Tibial nerve (tissue), 4 donors: ENCODE results near the gene CD34. TPM values are rescaled to one million over a fixed set of nuclear protein-coding genes. Genes with fewer than 3 reads are reported as not detected.

ENCODE experiments used
- DNase-seq, 2 donors: peaks; one replicate each; pipeline ENCODE4 v3.0.0-alpha.2; 2019; ENCODE audit warnings: low spot score in 2 of 2
- H3K27ac ChIP-seq, 4 donors: fragments of 200-600 bp; sonication (generic) in 3 of 4; one replicate each; pipeline ENCODE4 v1.5.1; 2017 to 2019; ENCODE audit warnings: mild to moderate bottlenecking in 1 of 4
- H3K27me3 ChIP-seq, 2 donors: fragments of 200-600 bp; sonication (generic) in 1 of 2; one replicate each; pipeline versions ENCODE4 v1.5.1 to v1.6.0; 2017 to 2019
- H3K36me3 ChIP-seq, 3 donors: fragments of 200-600 bp; sonication (generic); one replicate each; pipeline ENCODE4 v1.5.1; 2018 to 2019
- H3K4me1 ChIP-seq, 4 donors: fragments of 200-600 bp; sonication (generic) in 3 of 4; one replicate each; pipeline ENCODE4 v1.5.1; 2017 to 2019
- H3K4me3 ChIP-seq, 4 donors: fragments of 200-600 bp; sonication (generic) in 3 of 4; one replicate each; pipeline ENCODE4 v1.5.1; 2017 to 2019; ENCODE audit warnings: mild to moderate bottlenecking in 1 of 4, moderate library complexity in 1 of 4
- H3K9me3 ChIP-seq, 4 donors: fragments of 200-600 bp; sonication (generic) in 3 of 4; one replicate each; pipeline ENCODE4 v1.5.1; 2017 to 2019
- EP300 ChIP-seq, 2 donors: sonication (generic); formaldehyde crosslinking; IDR thresholded peaks; one replicate each; pipeline ENCODE4 v1.6.1; 2017; ENCODE audit warnings: antibody characterized with exemption in 2 of 2, mild to moderate bottlenecking in 1 of 2
- POLR2A ChIP-seq, 2 donors: fragments of 450-650 bp; IDR thresholded peaks; one replicate each; pipeline ENCODE4 v1.6.1; 2017; ENCODE audit warnings: antibody characterized with exemption in 2 of 2, mild to moderate bottlenecking in 2 of 2, moderate library complexity in 2 of 2
- WGBS, 2 donors: methylation state at CpG; one replicate each; pipeline ENCODE4 v1.1.5; 2018; 5-methylcytosine and 5-hydroxymethylcytosine counted together
- total RNA-seq, 4 donors: library from RNA; depleted of rRNA; stranded (reverse); fragments of >200 nt; gene quantifications; one replicate each; pipeline ENCODE4 v1.1.0, GENCODE V29; 2016
- TF ChIP-seq, protein P1 (sequence below), 5 experiments: fragments of 200-600 bp in 3 of 5; fragments of 450-650 bp in 2 of 5; sonication (generic) in 3 of 5; IDR thresholded peaks; one replicate each; pipeline ENCODE4 v1.5.1; 2016 to 2019; ENCODE audit warnings: antibody characterized with exemption in 5 of 5, mild to moderate bottlenecking in 3 of 5, moderate library complexity in 2 of 5

CD34 gene
- total RNA-seq, 4 donors from 2014 or later: 38.5 to 73.7 (median 55.3) TPM

DNA sequence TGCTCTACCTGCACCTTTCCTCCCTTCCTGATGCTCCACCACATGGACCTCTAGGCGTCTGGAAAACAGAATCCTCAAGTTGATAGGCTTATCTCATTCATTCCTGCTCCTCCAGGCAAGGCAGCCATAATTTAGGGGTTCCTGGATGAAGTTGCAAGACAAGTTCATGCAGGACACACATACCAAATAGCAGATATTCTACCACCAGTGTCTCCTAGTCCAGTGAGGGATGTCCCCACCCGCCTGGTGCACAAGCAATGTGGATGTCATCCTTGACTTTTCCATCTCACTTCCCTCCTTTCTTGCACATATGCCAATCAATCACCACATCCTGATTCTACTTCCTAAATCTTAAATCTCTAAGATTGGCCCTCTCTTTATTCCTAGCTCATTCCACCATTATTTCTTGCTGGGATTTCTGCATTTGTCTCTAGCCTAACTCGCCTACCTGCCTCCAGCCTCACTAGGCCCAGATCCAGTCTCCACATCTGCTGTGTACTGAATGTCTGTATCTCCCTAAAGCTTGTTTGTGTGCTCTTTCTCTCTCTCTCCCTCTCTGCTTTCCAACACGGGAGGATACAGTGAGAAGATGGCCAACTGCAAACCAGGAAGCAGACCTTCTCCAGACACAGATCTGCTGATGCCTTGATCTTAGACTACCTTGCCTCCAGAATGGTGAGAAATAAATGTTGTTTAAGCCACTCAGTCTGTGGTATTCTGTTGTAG lies 40.5 kb downstream of the CD34 start:
- no peak for TF ChIP-seq POLR2A (IDR thresholded peaks at IDR 0.05)
- no peak for TF ChIP-seq EP300 (IDR thresholded peaks at IDR 0.05)
- TF ChIP-seq, protein P1, sequence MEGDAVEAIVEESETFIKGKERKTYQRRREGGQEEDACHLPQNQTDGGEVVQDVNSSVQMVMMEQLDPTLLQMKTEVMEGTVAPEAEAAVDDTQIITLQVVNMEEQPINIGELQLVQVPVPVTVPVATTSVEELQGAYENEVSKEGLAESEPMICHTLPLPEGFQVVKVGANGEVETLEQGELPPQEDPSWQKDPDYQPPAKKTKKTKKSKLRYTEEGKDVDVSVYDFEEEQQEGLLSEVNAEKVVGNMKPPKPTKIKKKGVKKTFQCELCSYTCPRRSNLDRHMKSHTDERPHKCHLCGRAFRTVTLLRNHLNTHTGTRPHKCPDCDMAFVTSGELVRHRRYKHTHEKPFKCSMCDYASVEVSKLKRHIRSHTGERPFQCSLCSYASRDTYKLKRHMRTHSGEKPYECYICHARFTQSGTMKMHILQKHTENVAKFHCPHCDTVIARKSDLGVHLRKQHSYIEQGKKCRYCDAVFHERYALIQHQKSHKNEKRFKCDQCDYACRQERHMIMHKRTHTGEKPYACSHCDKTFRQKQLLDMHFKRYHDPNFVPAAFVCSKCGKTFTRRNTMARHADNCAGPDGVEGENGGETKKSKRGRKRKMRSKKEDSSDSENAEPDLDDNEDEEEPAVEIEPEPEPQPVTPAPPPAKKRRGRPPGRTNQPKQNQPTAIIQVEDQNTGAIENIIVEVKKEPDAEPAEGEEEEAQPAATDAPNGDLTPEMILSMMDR (IDR thresholded peaks at IDR 0.05): no peak
- no peak for DNase-seq
- Histone ChIP-seq H3K27me3 (no peaks in the 10 kb centered on the region), H3K4me3 (no peak overlapping the region), H3K4me1 (peaks cover 0 to 74% (median 51%) of the 10 kb centered on the region in 4 donors), H3K9me3 (no peaks in the 10 kb centered on the region), H3K36me3 (peaks cover 0 to 7% (median 0%) of the 10 kb centered on the region in 3 donors), H3K27ac (peak overlapping the region in 3 of 4 donors; percentile 97 to 99 (median 97))
- WGBS, 2 donors: 72 to 77% methylated on average over 4 of the region's 4 CpGs

GRCh38 chr1:207869859-207870258 lies 41.1 kb downstream of the CD34 start:
- WGBS, 2 donors: 91 to 95% methylated on average over 6 of the region's 6 CpGs
- TF ChIP-seq EP300 (IDR thresholded peaks at IDR 0.05): no peak
- TF ChIP-seq, protein P1 (IDR thresholded peaks at IDR 0.05): no peak
- no peak for TF ChIP-seq POLR2A (IDR thresholded peaks at IDR 0.05)
- peaks cover 0 to 11% (median 0%) of the 10 kb centered on the region in 3 donors for H3K36me3 ChIP-seq
- H3K9me3 ChIP-seq: no peaks in the 10 kb centered on the region
- H3K27me3 ChIP-seq: no peaks in the 10 kb centered on the region
- no peak overlapping the region for H3K4me3 ChIP-seq
- H3K27ac ChIP-seq: peak overlapping the region; percentile 94 to 99 (median 97)
- H3K4me1 ChIP-seq: peaks cover 0 to 77% (median 53%) of the 10 kb centered on the region in 4 donors
- no peak for DNase-seq

- TF ChIP-seq POLR2A (IDR thresholded peaks at IDR 0.05): peak; percentile 85 to 89
- peak in 1 of 2 donors; percentile 31 for TF ChIP-seq EP300 (IDR thresholded peaks at IDR 0.05)
- TF ChIP-seq, protein P1 (IDR thresholded peaks at IDR 0.05): peak; percentile 84 to 99 (median 97)
- DNase-seq: peak; percentile 65 to 69
- Histone ChIP-seq H3K27me3 (no peaks in the 10 kb centered on the region), H3K36me3 (peaks cover 0 to 16% (median 0%) of the 10 kb centered on the region in 3 donors), H3K4me3 (peak overlapping the region; percentile 71 to 98 (median 84)), H3K27ac (peak overlapping the region; percentile 94 to 99 (median 97)), H3K9me3 (no peaks in the 10 kb centered on the region), H3K4me1 (peaks cover 0 to 83% (median 61%) of the 10 kb centered on the region in 4 donors)
- WGBS, 2 donors: 3 to 13% methylated on average over 23 to 65 of the region's 87 CpGs
Observed at GRCh38 chr1:207868774-207869721, 41.9 kb downstream of the CD34 start.

GRCh38 chr1:207868251-207868773 lies 42.6 kb downstream of the CD34 start:
- 0 to 2% methylated on average over 21 to 24 of the region's 24 CpGs for WGBS, 2 donors
- H3K27ac ChIP-seq: peak overlapping the region; percentile 94 to 99 (median 97)
- H3K36me3 ChIP-seq: peaks cover 0 to 24% (median 0%) of the 10 kb centered on the region in 3 donors
- peaks cover 0 to 83% (median 58%) of the 10 kb centered on the region in 4 donors for H3K4me1 ChIP-seq
- H3K9me3 ChIP-seq: no peaks in the 10 kb centered on the region
- peak overlapping the region; percentile 71 to 98 (median 84) for H3K4me3 ChIP-seq
- H3K27me3 ChIP-seq: no peaks in the 10 kb centered on the region
- TF ChIP-seq POLR2A (IDR thresholded peaks at IDR 0.05): peak in 1 of 2 donors; percentile 36
- TF ChIP-seq EP300 (IDR thresholded peaks at IDR 0.05): peak in 1 of 2 donors; percentile 69
- TF ChIP-seq, protein P1 (IDR thresholded peaks at IDR 0.05): no peak
- peak; percentile 48 to 68 for DNase-seq
